Measurements from ENCODE around the gene LIMK1.

Gene LIMK1

DNA sequence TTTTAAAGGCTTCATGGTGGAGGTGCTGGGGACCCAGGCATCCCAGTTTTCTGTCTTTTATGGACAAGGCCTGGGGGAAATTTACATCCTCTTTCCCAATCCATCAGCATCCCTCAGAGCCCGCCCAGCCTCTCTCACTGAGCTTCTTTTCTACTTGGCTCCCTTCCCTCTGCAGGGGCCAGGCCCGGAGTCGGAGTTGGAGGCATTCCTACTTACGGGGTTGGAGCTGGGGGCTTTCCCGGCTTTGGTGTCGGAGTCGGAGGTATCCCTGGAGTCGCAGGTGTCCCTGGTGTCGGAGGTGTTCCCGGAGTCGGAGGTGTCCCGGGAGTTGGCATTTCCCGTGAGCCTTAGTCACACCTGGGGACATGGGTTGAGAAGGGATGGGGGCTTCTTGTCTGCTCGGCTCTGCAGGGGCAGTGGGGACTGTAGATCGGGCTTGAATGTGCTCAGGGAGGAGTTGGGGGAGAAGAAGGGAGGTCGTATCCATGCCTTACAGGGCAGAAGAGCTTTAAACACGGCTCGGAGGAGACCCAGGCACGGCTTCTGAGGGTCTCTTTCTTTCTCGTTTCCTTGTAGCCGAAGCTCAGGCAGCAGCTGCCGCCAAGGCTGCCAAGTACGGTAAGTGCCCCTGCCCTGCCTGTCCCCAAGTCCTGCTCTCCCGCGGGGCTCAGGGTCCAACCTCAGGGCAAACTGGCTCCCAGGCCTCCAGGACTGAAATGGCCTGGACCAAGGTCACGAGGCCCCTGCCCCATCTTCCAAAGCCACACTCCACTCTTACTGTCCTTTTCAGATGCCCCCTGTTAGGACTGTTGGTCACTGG, 27.3 kb upstream of the LIMK1 start:
- no peak for DNase-seq (ENCODE audit: low read depth, low spot score)

DNA sequence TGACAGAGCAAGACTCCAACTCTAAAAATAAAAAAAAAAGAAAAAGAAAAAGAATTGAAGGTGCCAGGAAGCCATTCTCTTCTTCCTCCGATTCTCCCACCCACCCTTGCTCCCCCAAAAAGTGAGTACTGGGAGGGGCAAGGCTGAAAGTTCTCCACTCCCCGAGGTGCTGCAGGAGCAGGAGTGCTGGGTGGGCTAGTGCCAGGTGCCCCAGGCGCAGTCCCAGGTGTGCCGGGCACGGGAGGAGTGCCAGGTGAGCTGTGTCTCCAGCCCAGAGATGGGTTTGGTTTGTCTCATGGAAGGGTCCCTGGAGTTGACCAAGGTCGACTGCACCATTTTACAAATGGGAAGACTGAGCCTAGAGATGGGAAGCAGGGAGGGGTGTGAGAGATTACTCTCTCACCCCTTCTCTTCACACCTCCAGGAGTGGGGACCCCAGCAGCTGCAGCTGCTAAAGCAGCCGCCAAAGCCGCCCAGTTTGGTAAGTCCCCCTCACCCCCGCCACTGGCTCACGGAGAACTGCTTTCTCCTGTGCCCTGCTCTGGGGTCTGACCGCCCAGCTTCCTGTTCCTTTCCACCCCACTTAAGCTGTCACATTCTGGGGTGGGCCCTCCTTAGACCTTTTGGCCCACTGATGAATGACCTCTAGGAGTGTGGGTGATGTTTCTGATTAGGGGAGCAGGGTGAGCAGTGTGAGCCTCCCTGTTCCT, 26.2 kb upstream of the LIMK1 start:
- no peak for DNase-seq (ENCODE audit: low read depth, low spot score)

DNA sequence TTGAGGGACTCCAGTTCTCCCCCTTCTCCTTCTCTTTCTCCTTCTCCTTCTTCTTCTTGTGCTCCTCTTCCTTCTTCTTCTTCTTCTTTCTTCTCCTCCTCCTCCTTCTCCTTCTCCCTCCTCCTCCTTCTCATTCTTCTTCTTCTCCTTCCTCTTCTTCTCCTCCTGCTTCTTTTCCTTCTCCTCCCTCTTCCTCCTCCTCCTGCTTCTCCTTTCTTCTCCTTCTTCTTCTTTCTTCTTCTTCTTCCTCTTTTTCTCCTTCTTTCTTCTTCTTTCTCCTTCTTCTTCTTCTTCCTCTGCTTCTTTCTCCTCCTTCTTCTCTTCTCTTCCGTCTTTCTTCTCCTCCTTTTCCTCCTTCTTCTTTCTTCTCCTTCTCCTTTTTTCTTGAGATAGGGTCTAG, 25.6 kb upstream of the LIMK1 start:
- DNase-seq (ENCODE audit: low read depth, low spot score), result no peak

DNA sequence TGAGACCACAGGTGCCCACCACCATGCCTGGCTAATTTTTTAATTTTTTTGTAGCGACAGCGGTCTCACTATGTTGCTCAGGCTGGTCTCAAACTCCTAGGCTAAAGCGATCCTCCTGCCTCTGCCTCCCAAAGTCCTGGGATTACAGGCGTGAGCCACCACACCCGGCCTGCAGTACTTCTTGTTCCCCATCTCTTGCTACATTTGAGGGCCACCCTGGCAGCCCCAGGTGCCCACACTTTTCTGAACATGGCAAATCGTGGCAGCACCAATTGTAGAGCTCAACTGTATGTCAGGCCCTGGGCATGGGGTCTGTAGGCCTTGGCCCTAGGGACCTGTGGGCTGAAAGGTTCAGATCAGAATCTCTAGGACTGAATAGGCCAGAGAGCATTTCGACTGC, 25.1 kb upstream of the LIMK1 start:
- no peak for DNase-seq (ENCODE audit: low read depth, low spot score)

DNA sequence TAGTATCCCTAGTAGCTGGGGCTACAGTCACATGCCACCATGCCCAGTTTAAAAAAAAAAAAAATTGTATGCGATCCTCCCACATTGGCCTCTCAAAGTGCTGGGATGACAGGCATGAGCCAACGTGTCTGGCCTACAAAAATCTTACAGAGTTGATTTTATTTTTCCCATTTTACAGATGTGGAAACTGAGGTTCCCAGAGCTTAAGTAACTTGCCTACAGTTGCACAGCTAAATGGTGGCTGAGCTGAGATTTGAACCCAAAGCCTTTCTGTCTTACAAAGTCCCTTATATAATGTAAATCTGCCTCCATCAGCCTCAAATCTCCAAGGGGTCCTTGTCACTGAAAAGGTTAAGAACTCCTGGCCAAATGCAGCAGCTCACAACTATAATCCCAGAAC, 24.6 kb upstream of the LIMK1 start:
- no peak for DNase-seq (ENCODE audit: low read depth, low spot score)

DNA sequence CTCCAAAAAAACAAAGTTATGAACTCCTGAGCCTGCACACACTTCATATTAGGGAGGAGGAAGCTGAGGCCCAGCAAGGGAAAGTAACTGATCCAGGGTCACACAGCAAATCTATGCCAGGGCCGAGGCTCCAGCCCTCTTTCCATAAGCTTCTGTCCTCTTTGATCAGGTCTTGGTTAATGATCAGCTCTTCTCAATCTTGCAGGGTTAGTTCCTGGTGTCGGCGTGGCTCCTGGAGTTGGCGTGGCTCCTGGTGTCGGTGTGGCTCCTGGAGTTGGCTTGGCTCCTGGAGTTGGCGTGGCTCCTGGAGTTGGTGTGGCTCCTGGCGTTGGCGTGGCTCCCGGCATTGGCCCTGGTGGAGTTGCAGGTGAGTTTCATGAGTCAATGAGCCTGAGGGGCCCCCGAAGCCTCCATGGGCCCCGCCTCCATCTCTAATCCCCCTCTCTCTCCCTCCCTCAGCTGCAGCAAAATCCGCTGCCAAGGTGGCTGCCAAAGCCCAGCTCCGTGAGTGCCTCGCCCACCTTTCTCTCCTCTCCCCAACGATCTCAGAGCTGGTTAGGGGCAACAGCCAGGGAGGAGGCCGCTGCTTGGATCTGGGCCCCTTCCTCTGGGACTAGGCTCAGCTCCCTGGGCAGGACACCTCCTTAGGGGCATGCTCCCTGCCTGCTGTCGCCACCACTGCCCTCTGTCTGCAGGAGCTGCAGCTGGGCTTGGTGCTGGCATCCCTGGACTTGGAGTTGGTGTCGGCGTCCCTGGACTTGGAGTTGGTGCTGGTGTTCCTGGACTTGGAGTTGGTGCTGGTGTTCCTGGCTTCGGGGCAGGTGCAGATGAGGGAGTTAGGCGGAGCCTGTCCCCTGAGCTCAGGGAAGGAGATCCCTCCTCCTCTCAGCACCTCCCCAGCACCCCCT, 23.7 kb upstream of the LIMK1 start:
- DNase-seq (ENCODE audit: low read depth, low spot score), result no peak

DNA sequence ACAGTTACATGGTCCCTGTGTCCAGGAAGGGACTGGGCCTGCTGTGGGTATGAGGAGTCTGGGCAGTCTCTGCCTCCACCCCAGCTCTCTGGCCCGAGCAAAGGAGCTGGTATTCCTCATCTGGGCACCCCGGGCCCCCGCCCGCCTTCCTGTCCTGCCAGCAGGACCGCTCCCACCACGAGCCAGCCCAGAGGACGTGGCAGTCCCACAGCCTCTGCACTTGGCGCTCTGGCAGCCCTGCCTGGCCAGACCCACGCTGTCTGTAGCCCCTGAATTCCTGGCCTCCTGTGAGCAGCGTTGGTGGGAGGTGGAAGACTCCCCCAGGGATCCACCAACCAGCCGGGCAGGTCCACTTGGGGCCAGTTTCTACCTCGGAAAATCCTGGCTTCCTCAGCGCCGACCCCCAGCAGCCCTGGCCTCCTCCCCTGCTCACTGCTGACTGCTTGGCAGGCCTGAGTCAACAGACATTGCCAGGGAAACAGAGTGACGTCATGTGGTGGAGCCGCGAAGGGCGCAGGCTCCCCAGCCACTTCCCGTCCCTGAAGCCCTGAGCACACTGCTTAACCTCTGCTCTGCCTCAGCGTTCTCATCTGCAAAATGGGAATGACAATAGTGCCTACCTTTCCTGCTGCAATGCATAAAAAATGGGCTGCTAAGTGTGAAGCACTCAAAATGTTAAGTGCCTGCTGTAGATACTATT, 21.6 kb upstream of the LIMK1 start:
- DNase-seq (ENCODE audit: low read depth, low spot score), result no peak

DNA sequence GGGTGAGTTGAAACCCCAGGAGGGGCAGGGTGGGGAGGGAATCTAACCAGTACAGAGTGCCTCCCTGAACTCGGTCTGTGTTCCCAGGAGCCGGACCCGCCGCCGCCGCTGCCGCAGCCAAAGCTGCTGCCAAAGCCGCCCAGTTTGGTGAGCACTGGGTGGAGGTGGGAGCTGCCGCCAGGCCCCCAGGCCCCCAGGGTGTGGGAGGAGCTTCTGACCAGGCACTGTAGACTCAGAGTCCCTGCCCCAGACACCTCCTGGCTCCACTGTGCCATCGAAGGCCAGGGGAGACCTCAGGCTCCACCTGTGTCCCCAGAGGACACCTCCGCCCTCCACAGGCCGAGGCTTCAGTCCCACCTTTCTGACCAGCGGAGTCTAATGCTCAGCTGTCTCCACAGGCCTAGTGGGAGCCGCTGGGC, 20.4 kb upstream of the LIMK1 start:
- DNase-seq (ENCODE audit: low read depth, low spot score), result no peak

DNA sequence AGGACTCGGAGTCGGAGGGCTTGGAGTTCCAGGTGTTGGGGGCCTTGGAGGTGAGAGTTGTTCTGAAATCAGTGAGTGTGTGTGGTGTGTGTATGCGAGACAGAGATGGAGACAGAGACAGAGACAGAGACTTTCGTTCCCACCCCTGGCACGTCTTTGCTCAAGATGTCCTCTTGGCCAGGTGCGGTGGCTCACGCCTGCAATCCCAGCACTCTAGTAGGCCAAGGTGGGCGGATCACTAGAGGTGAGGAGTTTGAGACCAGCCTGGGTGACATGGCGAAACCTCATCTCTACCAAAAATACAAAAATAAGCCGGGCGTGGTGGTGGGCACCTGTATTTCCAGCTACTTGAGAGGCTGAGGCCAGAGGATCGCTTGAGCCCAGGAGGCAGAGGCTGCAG, 20.0 kb upstream of the LIMK1 start:
- no peak for DNase-seq (ENCODE audit: low read depth, low spot score)

DNA sequence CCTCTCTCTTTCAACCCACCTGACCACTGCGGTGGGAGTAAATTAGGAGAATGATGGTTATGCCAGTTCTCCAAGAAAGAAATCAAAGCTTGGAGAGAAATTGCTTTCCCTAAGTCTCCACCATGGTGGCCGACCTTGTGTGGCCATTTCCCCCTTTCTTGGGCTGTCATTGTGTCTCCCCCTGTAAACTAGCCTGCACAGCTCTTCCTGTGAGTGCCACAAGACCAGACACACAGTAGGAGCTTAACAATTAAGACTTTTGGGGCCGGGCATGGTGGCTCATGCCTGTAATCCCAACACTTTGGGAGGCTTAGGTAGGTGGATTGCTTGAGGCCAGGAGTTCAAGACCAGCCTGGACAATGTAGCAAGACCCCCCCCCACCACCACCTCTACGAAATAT, 18.9 kb upstream of the LIMK1 start:
- no peak for DNase-seq (ENCODE audit: low read depth, low spot score)

DNA sequence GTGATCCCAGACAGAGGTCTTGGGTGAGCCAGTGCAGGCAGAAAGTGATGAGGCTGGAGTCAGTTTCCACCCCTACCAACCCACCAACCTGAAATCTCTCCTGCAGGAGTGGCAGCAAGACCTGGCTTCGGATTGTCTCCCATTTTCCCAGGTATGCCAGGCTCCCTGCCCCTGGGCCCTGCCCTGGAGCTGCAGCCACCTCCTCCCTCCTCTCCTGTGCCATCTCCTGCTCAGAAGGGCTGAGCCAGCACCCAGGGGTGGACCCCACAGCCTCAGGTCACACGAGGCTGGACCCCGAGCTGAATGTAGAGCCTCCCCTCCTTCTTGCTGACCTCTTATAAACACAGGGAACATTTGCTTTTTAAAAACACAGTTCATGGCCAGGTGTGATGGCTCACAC, 17.0 kb upstream of the LIMK1 start:
- DNase-seq (ENCODE audit: low read depth, low spot score), result no peak

DNA sequence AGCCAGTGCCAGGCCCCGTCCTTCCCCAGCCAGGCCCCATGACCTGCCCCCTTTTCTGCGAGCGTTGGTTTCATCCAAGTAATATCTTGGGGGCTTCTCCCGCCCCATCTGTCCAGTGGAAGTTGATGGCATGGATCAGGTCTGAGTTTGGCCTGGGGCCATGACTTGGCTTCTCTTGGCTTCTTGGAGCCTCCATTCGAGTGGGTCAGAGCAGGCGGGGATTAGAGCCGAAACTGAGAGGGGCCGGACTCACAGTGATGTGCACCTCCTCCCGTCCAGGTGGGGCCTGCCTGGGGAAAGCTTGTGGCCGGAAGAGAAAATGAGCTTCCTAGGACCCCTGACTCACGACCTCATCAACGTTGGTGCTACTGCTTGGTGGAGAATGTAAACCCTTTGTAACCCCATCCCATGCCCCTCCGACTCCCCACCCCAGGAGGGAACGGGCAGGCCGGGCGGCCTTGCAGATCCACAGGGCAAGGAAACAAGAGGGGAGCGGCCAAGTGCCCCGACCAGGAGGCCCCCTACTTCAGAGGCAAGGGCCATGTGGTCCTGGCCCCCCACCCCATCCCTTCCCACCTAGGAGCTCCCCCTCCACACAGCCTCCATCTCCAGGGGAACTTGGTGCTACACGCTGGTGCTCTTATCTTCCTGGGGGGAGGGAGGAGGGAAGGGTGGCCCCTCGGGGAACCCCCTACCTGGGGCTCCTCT, 15.1 kb upstream of the LIMK1 start:
- no peak for DNase-seq (ENCODE audit: low read depth, low spot score)

DNA sequence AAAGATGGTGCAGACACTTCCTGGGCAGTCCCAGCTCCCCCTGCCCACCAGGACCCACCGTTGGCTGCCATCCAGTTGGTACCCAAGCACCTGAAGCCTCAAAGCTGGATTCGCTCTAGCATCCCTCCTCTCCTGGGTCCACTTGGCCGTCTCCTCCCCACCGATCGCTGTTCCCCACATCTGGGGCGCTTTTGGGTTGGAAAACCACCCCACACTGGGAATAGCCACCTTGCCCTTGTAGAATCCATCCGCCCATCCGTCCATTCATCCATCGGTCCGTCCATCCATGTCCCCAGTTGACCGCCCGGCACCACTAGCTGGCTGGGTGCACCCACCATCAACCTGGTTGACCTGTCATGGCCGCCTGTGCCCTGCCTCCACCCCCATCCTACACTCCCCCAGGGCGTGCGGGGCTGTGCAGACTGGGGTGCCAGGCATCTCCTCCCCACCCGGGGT, 14.5 kb upstream of the LIMK1 start:
- no peak for DNase-seq (ENCODE audit: low read depth, low spot score)

DNA sequence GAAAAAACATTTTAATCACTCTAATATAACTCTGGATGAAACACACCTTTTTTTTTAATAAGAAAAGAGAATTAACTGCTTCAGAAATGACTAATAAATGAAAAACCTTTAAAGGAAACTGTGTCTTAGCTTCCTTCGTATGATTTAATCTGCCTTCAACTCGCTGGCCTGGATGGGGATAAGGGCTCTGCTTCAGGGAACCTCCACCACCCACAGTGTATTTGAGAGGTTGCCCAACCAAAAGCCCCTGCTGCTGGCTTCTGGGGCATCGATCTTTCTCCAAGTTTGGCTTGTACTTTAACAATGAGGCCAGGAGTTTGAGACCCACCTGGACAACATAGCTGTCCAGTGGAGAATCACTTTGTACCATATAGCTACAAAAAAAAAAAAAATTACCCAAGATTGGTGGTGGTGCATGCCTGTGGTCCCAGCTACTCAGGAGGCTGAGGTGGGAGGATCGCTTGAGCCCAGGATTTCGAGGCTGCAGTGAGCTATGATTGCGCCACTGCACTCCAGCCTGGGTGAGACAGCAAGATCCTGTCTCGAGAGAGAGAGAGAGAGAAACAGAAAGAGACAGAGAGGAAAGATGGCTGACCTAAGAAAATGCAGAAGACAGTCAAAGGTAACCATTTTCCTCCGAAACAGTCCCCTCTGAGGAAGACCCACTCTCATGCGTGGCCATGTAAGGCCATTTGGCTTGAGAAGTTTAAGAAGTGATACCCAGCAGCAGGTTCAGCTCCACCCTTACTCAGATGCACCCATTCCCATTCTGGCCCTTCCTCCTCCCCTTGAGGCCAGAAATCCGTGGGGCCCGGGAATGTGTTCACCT, 13.6 kb upstream of the LIMK1 start:
- no peak for DNase-seq (ENCODE audit: low read depth, low spot score)

DNA sequence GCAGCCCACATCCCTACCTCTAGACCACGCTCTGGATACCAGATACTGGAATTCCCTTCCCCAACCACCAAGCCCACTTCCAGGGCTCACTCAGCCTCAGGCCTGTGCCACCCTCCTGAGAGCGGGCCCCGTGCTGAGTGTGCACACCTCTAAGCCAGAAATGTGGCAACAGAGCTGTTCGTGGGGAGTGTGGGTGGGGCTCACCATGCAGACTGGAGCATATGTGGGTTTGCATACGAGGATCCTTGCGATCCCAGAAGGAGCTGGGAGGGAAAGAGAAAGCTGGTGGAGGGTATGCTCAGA, 13.0 kb upstream of the LIMK1 start:
- no peak for DNase-seq (ENCODE audit: low read depth, low spot score)

DNA sequence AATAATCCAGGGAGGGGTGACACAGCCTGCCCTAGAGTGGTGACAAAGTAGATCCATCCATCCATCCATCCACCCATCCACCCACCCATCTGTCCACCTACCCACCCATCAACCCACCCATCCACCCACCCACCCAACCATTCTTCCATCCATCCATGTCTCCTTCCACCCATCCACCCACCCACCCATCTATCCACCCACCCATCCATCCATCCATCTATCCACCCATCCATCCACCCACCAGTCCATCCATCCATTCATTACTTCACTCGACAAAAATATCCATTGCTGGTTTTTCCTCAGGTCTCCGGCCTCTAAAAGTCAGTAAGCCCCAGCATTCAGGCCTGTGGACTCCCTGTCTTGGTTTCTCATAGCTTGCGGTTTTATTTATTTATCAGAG, 12.5 kb upstream of the LIMK1 start:
- DNase-seq (ENCODE audit: low read depth, low spot score), result no peak

DNA sequence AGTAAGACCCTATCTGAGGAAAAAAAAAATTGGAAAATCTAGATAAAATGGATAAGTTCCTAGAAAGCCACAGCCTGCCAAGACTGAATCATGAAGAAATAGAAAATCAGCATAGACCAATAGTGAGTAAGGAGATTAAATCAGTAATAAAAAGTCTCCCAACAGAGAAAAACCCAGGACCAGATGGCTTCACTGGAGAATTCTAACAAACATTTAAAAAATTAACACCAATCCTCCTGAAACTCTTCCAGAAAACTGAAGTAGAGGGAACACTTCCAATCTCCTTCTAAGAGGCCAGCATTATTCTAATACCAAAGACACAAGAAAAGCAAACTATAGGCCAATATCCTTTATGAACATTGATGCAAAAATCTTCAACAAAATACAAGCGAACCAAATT, 8.8 kb upstream of the LIMK1 start:
- no peak for DNase-seq (ENCODE audit: low read depth, low spot score)

DNA sequence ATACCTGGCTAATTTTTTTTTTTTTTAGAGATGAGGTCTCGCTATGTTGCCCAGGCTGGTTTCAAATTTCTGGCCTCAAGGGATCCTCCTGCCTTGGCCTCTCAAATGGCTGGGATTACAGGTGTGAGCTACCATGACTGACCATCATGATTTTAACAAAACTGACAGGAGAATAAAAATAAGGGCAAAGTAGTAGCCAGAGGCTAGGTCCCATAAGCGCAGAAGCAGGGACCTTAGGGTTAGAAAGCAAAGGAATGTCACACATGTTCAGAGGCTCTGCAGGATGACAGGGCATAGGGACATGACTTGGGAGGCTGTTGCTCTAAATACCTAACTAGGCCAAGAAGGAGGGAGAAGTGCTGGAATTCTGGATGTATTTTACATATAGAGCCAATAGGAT, 5.1 kb upstream of the LIMK1 start:
- DNase-seq (ENCODE audit: low read depth, low spot score), result no peak

DNA sequence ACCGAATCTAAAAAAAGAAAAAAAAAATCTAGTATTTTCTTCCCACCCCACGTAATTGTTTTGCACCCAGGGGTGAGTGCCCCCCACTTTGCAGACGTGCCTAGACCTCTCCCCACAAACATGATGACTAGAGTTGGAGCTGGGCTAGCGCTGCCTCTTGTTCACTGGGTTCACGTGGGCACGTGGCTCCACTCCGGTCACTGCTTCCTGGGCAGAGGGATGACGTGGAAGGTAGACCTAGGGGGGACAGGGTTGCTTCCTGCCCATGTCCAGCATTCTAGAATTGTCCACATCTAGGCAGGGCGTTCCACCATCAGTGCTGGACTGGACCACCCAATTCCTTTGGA, 861 bp upstream of the LIMK1 start:
- DNase-seq (ENCODE audit: low read depth, low spot score), result no peak

DNA sequence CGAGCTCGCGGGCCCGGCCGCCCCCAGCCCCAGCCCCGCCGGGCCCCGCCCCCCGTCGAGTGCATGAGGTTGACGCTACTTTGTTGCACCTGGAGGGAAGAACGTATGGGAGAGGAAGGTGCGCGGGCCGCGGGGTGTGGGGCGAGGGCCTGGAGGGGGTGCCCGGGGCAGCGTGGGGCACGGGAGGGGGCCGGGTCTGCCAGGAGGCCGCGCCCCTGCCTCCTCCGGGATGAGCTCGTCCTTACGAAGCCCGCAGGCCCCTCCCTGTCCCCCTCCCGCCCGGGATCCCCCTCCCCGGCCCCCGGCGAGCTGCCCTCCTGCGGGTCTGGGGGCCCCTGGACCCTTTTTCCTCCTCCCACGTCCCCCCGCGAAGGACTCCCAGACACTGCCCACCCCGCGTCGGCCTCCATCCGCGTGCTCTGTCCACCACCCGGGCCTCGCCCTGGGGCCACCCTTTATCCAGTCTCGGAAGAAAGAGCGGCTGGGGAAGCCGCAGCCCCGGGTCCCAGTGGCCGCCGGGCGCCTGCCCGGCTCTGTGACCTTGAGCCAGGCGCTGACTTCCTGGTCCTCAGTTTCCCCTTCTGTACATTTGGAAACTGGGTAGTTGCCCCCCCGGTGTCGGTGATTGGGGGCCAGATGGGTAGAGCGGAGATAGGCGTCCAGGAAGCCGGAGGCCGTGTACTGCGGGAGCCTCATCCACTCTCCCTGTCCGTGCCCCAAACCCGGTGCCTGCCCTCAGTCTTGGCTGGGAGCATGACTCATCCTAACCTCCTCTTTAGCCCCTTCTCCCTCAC, 521 bp downstream of the LIMK1 start:
- peak; percentile 26 for DNase-seq (ENCODE audit: low read depth, low spot score)

All from activated naive CD8-positive, alpha-beta T cell treated with anti-CD3 and anti-CD28 coated beads, Interleukin-2, amount 50 U/mL, for 16 hours (primary cell).